Hematopoietic multipotent progenitor cell treated with erythropoietin and hydrocortisone succinate and interleukin-3 and kit ligand, for 8 days (in vitro differentiated cells): ENCODE results near the gene TAB3.
A peak's percentile ranks its signal among the peaks of the same experiment; 100 is the strongest.

Experiments used
- DNase-seq: peaks from one replicate; pipeline ENCODE4 v3.0.0-alpha.2; 2015

Gene TAB3

DNA sequence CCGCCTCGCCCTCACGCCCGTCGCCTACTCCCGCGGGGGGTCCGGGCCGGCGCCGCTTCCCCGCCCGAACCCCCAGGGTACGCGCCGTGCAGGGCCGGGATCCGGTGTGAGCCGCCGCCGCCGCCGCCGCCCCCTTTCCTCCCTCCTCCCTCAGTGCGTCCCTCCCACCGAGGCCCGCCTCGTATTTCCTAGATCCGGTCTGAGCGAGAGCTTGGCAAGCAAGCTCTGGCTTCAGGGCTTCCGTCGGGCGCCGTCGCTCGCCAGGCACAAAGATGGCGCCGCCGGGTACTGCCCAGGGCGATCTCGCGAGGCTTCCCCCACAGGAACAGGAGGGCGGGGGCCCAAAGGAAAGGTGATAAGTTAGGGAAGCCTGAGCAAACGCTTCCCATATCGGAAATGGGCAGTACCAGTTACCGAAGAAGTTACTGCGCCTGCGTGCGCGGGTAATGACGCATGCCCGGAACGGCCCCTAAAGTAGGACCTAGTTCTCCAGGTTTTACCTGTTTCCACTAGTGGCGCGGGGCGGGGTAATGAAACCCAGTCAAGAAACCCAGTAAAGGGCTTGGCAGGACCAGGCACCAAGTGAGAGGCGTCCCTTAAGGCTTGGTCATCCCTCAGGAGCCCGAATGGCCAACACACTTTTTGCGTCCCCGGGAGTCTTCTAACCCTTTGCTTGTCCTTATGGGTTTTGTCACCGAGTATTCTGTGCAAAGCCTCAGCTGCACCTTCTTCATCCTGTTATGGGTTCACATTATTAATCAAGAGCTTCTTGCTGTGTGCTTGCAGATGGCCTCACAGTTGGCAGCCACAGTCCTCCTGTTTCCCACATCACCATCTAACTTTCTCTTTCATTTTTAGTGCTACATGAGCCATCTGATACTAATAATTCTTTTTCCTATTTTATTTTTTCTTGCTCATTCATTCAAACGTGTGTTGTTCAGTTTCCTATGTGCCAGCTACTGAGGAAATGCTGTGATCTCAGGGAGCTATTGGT is at the start of gene TAB3:
TSS of gene TAB3 (minus strand) at position 108 of the 994 bp plus-strand sequence. CDS start 29,666 bp downstream, outside the sequence.
- DNase-seq = peak; percentile 95

GRCh38 chrX:30938295-30938694 is 49.2 kb upstream of the TAB3 start:
- DNase-seq = no peak

DNA sequence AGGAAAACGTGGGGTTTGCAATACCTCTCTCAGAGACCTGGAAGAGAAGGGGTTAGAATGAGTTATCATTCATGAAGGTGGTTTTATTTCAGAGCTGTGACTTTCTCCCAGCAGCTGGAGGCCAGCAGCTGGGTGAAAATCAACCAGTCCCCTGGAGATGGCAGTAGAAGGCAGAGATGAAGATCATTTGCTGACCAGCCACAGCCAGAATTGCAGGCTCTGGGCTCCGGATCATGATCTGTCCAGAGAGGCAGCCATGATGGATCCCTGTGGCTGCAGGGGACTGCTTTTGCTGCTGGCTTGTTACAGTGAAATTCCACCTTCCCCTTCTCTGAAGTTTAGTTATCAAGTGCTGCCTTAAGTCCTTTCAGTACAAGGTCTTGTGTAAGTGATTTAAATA is 46.9 kb upstream of the TAB3 start:
- peak; percentile 4 for DNase-seq

DNA sequence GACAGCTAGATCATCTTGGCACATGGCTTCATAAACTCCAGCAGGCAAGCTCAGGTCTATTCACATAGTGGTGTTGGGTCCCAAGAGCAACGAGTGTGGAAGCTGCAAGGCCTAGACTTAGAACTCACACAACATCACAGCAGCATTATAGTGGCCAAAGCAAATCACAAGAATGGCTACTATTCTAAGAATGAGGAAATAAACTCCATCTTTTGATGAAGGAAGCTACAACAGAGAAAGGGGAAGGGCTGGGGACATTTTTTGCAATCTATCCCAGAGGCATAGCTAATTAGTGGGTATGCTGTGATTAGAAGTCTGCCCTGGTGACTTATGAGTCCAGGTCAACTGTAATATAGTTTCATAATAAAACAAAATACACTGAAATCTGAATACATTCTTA is 42.9 kb upstream of the TAB3 start:
- no peak for DNase-seq

DNA sequence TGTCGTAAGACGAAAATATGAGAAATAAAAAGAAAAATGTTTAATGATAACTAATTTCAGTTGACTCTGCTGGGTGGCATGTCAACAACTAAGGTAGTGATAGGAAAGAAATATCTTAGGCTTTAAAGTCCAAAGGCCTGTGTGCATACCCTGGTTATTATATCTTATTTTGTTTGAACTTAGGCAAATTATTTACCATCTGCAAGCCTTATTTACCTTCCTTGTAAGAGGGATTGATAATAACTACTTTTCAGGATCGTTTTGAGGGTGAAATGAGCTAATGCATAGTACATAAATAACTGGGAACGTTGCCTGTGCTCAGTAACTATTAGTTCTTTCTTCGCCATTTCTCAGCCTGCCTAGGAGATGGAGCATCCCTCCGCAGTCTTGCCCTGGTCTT is 41.6 kb upstream of the TAB3 start:
- no peak for DNase-seq

DNA sequence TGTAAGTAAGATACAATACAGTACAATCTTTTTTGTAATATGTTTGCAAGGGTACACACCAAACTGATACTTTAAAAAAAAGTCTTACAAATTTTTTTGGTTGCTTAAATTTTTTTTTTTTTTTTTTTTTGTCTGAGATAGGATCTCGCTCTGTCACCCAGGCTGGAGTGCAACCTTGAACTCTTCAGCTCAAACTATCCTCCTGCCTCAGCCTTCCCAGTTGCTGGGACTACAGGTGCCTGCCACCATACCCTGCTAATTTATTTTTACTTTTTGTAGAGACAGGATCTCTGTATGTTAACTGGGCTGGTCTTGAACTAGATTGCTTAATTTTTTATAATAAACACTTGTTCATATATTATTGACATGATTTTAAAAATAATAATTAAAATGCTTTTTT is 41.1 kb upstream of the TAB3 start:
- no peak for DNase-seq

DNA sequence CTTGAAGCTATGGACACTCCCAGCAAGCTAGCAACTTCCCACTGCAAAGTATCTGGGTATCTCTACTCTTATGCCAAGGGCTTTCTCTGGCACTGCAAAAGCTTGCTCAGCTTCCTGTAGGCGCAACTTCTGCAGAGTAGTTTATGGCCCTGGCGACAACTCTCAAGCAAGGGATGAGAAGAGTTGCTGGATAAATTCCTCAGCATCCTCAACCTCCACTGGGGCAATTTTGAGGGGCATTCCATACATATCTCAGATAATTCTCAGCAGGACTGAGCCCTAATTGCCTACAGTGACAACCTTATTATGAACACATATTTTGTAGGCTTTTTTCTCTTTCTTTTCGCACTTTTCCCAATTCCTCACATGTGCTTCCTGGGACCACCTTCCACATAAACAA is 31.2 kb upstream of the TAB3 start:
- DNase-seq = no peak

GRCh38 chrX:30918480-30918879 is 29.4 kb upstream of the TAB3 start:
- DNase-seq = no peak

DNA sequence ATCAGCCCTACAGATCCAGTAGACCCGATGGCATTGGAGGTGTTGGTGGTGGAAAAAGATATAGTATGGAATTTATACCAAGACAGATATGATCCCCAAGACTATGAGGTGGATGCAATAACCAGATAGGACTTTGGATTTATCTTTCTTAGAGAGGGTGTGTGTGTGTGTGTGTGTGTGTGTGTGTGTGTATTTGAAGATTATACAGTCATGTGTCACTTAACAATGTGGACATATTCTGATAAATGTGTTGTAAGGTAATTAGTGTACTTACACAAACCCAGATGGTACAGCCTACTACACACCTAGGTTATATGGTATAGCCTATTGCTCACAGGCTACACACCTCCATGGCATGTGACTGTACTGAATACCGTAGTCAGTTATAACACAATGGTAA is 24.4 kb upstream of the TAB3 start:
- no peak for DNase-seq

- peak; percentile 51 for DNase-seq
Observed at GRCh38 chrX:30910124-30910860, 21.2 kb upstream of the TAB3 start.

DNA sequence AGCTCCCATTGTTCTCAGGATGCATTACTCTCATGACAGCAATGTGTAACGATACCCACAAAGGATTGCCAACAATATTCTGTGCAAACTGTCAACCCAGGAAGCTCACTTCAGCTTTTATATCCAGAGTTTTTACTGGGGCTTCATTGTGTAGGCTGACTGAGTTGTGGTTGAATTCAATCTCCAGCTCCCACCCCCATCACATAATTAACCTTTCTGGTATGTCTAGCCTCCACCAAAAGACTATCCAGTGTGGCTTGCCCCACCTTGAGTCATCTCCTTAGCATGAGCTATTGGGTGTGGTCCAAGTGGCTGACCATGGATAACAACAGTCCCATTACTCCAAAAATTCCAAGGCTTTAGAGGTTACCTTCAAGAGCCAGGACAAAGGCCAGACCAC is 17.7 kb upstream of the TAB3 start:
- no peak for DNase-seq

DNA sequence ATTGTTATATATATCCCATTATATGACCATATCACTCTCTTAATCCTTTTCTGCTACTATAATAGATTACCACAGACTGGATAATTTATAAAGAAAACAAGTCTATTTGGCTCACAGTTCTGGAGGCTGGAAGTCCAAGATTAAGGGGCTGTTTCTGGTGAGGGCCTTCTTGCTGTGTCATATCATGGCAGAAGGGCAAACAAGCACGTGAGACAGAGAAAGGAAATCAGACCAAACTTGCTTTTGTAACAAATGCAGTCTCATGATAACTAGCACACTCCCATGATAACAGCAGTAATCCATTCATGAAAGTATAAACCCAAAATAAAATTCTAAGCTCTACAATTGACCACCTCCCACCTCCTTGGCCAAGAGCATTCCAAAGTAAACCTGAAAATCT is 16.3 kb upstream of the TAB3 start:
- DNase-seq = peak; percentile 44

- DNase-seq = no peak
Observed at GRCh38 chrX:30904632-30905031, 15.6 kb upstream of the TAB3 start.

DNA sequence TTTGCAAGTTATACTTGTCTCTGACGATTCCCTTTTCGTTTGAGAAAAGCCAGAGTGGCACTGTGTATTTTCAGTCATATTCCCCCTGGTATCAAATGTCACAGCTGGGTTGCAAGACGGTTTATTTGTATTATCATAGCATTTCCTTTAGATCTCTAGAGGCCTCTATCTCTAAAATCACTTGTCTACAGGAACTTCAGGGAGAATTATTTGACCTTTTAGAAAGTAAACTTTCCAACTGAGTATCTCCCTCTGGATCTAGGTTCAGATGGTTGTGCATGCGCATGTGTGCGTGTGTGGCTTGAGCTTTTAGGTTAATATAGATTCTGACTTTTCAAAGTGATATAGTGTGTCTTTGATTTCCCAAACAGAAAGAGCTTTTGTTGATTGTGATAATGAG is 15.1 kb upstream of the TAB3 start:
- no peak for DNase-seq

DNA sequence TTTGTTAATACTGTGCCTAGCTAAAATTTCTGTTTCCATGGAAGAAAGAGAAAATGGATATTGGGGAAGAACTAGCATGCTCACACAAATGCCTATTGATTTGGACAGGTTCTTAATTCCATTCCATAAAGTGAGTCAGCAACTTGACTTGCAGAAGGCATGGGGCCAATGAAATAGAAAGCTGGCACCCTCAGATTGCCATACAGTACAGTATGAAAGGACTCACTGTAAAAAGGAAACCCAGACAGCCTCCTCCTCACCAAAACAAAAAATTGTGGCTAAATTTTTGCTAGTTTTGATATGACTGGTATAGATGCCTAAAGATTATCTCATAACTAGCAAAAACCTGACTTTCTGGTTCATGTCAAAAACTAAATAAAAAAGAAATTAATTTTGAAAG is 11.2 kb upstream of the TAB3 start:
- DNase-seq = no peak

- DNase-seq = no peak
Observed at GRCh38 chrX:30898886-30899285, 9.8 kb upstream of the TAB3 start.

DNA sequence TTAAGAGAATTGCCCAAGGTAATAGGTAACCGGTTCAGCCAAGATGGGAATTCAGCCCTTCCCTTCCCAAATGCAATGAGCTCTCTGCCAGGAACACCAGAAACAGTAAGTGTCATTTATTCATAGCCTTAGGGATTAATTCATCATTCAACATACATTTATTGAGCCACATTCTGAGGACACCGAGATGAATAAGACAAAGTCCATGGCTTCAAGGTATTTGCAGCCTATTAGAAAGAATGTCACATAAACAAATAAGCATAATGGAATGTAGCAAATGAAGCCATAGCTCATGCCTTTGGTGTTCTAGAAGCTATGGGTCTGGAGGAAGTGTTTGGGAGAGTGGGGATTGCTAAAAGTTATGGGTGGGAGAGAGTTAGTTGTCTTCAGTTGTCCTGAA is 6.3 kb upstream of the TAB3 start:
- DNase-seq = no peak

DNA sequence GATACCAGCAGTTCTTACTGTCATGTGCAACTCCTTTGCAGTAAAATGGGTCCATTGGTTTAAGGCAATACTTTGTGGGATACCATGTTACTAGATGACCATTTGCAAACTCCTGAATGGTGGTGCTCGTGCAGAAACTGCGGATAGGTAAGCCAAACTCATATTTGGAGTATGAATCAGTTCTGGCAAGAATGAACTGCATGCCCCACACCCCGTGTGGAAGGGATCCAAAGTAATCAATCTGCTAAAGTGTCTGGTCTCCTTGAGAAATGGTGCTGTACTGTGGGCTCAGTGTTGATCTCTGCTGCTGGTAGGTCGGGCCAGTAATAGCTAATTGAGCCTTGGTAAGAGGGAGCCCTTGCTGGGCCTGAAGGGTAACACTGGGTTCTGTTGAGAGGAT is 4.2 kb upstream of the TAB3 start:
- no peak for DNase-seq

DNA sequence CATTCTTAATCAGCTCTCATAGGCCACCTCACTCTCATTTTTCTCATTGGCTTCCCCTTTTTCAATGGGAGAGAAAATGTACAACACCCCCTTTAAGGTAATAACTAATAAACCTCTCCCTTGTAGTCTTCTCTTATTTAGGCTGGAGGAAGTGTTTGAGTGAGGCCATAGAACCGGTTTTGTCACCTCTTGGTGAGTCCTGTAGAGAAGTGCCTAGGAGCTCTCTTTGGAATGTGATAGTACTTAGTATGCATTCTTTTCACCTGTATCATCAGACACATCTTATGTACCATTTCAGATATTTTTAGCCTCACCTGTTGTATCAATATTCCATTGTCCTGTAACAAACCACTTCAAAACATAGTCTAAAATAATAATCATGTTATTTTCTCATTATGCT is 3.5 kb upstream of the TAB3 start:
- no peak for DNase-seq

DNA sequence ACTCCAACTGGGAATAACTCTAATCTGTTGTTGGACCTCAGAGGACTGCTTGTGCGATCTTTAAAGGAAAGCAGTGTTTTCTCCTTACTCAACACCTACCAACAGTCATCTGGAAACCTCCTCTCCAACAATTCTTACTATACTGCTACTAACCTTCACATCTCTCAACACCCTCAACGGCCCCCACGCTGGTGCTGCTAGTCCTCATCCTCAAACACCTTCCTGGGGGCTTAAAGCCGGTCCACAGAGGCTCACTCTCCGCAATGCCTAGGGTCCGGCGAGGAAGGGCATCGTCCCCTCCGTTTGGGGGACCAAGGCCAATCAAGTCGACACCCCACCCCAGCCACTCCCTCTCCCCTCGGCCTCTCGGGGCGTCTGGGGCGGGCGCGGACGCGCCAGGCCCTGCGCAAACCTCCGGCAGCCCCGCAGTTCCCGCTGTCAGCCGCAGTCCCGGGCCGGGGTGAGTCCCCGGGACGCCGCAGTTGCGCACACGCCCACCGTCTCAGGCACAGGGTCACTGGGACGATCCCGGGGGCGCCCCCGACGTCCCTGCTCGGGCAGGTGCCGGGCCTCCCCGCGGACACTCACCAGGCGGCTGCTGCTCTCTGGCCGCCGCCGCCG is 418 bp downstream of the TAB3 start:
- DNase-seq = peak; percentile 13

DNA sequence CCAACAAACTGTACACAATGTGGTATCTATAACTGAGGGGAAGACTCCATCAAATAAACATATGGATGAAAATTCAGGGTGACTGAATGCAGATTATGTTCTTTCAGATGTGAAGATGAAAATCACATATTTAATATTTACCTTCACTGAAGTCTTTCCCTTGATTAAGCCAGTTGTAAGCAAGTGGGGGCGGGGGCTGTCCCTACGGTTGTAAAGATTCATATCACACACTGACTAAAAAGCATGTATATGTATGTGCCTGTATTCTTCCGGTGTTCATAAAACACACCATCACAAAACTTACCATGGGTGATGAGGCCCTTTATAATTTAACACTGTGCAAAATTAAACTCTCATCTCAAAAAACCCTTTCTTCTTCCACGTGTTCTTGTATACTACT is 1.3 kb downstream of the TAB3 start:
- DNase-seq = no peak

DNA sequence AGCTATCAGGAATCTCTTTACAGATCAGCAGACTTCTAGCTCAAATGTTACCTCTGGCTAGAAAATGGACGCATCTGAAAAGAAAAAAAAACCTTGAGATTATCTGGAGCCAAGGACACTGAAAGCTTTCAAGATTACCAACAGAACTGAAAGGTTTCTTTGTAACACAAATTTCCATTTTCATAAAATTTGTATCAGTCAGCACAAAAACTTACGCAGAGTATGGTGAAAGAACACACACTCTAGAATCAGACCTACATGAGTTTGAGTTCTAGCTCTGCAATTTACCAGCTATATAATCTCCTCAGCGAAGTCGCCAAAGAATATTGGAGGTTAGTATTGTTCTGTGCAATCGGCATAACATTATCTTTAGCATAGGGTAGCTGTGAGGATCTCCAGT is 1.8 kb downstream of the TAB3 start:
- DNase-seq = no peak

- DNase-seq = no peak
Observed at GRCh38 chrX:30885136-30885535, 3.9 kb downstream of the TAB3 start.

- DNase-seq = no peak
Observed at GRCh38 chrX:30883138-30883537, 5.9 kb downstream of the TAB3 start.
